Thoracic aorta (tissue), 2 donors: ENCODE results near the gene BCKDHA. TPM values are rescaled to one million over a fixed set of nuclear protein-coding genes. Genes with fewer than 3 reads are reported as not detected.

ENCODE experiments used
- ATAC-seq: fragments of 150-250 bp; one replicate; pipeline ENCODE4 v1.8.0; 2017; ENCODE audit warnings: low read depth; ENCODE audit not compliant: insufficient number of reproducible peaks, low FRiP score
- DNase-seq: peaks from one replicate; pipeline ENCODE4 v3.0.0-alpha.2; 2020; ENCODE audit warnings: low spot score
- H3K27ac ChIP-seq, 2 donors: fragments of 200-600 bp; sonication (generic); 1 replicate in 1 of 2; 2 replicates in 1 of 2; pipeline ENCODE4 v1.5.1; 2016; ENCODE audit warnings: mild to moderate bottlenecking in 2 of 2, moderate library complexity in 2 of 2
- H3K27me3 ChIP-seq: fragments of 200-600 bp; sonication (generic); replicated peaks from 2 replicates; pipeline ENCODE4 v1.6.0; 2016; ENCODE audit warnings: mild to moderate bottlenecking; ENCODE audit not compliant: insufficient read depth
- H3K36me3 ChIP-seq: fragments of 200-600 bp; sonication (generic); one replicate; pipeline ENCODE4 v1.5.1; 2016
- H3K4me1 ChIP-seq, 2 donors: fragments of 200-600 bp; sonication (generic); 1 replicate in 1 of 2; 2 replicates in 1 of 2; pipeline versions ENCODE4 v1.5.1 to v1.6.0; 2016; ENCODE audit warnings: low read depth in 2 of 2, mild to moderate bottlenecking in 1 of 2; ENCODE audit not compliant: control insufficient read depth in 1 of 2
- H3K4me3 ChIP-seq: fragments of 200-600 bp; sonication (generic); 2 replicates; pipeline ENCODE4 v1.5.1; 2016; ENCODE audit warnings: mild to moderate bottlenecking
- H3K9me3 ChIP-seq: fragments of 200-600 bp; sonication (generic); 2 replicates; pipeline ENCODE4 v1.5.1; 2016
- CTCF ChIP-seq: fragments of 200-600 bp; sonication (generic); IDR thresholded peaks from one replicate; pipeline ENCODE4 v1.5.1; 2019; ENCODE audit warnings: antibody characterized with exemption
- total RNA-seq, 2 donors: library from RNA; depleted of rRNA; stranded (reverse); fragments of >200 nt; gene quantifications; one replicate each; pipeline versions ENCODE4 v1.1.0 to v1.2.3, GENCODE V29; 2016

Gene BCKDHA
- total RNA-seq, 2 donors from 2014 or later: 18.5 to 35.9 TPM

GRCh38 chr19:41421973-41422372, 24.4 kb downstream of the BCKDHA start:
- H3K4me1 ChIP-seq: peaks cover 3 to 15% of the 10 kb centered on the region in 2 donors
- H3K27ac ChIP-seq: no peak overlapping the region
- no peaks in the 10 kb centered on the region for H3K9me3 ChIP-seq
- H3K27me3 ChIP-seq: no peaks in the 10 kb centered on the region
- TF ChIP-seq CTCF: no peak
- DNase-seq (no peak), ATAC-seq (no peak)
- peaks cover 48% of the 10 kb centered on the region for H3K36me3 ChIP-seq
- H3K4me3 ChIP-seq: no peak overlapping the region

- H3K4me1 ChIP-seq: peaks cover 3 to 17% of the 10 kb centered on the region in 2 donors
- H3K27me3 ChIP-seq: no peaks in the 10 kb centered on the region
- no peak for DNase-seq
- H3K4me3 ChIP-seq: no peak overlapping the region
- no peak overlapping the region for H3K27ac ChIP-seq
- H3K9me3 ChIP-seq: no peaks in the 10 kb centered on the region
- no peak for ATAC-seq
- TF ChIP-seq CTCF: no peak
- peaks cover 43% of the 10 kb centered on the region for H3K36me3 ChIP-seq
Observed at GRCh38 chr19:41422456-41422855, 24.8 kb downstream of the BCKDHA start.

- no peaks in the 10 kb centered on the region for H3K9me3 ChIP-seq
- H3K36me3 ChIP-seq: peaks cover 43% of the 10 kb centered on the region
- no peak overlapping the region for H3K27ac ChIP-seq
- H3K4me3 ChIP-seq: no peak overlapping the region
- no peak for ATAC-seq
- no peak for TF ChIP-seq CTCF
- DNase-seq: no peak
- H3K27me3 ChIP-seq: no peaks in the 10 kb centered on the region
- peaks cover 5 to 22% of the 10 kb centered on the region in 2 donors for H3K4me1 ChIP-seq
Observed at GRCh38 chr19:41422955-41423354, 25.3 kb downstream of the BCKDHA start.

- H3K4me1 ChIP-seq: peaks cover 13 to 30% of the 10 kb centered on the region in 2 donors
- TF ChIP-seq CTCF: no peak
- H3K9me3 ChIP-seq: no peaks in the 10 kb centered on the region
- DNase-seq (no peak), ATAC-seq (no peak)
- no peak overlapping the region for H3K27ac ChIP-seq
- no peak overlapping the region for H3K4me3 ChIP-seq
- H3K36me3 ChIP-seq: peaks cover 34% of the 10 kb centered on the region
- no peaks in the 10 kb centered on the region for H3K27me3 ChIP-seq
Observed at GRCh38 chr19:41424335-41425173, 26.9 kb downstream of the BCKDHA start.

- ATAC-seq (no peak), DNase-seq (no peak)
- Histone ChIP-seq H3K27me3 (no peaks in the 10 kb centered on the region), H3K4me3 (no peak overlapping the region), H3K4me1 (peaks cover 13 to 30% of the 10 kb centered on the region in 2 donors), H3K36me3 (peaks cover 27% of the 10 kb centered on the region), H3K9me3 (no peaks in the 10 kb centered on the region), H3K27ac (no peak overlapping the region)
- TF ChIP-seq CTCF: no peak
Observed at GRCh38 chr19:41425174-41426115, 27.8 kb downstream of the BCKDHA start.
